SHP77 (cell line): ENCODE results near the gene S1PR5.

ENCODE experiments used
- DNase-seq, 2 experiments: peaks; one replicate each; lab custom pipeline; 2025; lab: John Stamatoyannopoulos, UW

The S1PR5 gene

DNA sequence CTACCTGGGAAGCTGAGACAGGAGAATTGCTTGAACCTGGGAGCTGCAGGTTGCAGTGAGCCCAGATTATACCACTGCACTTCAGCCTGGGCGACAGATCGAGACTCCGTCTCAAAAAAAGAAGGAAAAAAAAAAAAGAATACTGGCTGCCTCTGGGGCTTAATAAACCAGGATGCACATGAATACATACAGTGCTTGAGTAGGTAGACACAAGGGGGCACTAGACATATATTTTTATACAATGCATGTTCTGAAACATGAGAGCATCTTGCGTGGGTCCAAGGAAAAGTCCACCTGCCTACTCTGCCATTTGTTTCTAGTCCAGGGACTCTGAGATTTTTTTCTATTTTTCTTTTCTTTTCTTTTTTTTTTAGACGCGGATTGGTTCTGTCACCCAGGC lies 45.3 kb downstream of the S1PR5 start:
- peak; percentile 47 to 67 for DNase-seq

DNA sequence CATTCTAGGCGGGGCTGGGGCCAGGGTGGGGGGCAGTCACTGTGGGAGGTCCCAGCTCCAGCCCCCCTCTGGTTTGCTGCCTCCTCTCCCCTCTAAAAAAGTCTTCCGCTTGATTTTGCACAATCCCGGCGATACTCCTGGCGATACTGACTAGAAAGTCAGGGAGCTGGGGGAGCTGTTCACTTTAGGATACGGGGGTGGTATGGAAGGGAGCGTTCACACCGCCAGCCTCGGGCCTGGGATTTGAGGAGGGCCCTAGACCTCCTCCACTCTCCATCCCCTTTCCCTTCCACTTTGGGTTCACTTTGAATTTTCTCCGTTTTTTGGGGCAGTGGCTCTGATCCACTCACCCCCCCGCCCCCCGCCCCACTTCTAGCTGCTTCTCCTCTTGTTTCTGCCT lies 49.1 kb downstream of the S1PR5 start:
- DNase-seq = no peak

DNA sequence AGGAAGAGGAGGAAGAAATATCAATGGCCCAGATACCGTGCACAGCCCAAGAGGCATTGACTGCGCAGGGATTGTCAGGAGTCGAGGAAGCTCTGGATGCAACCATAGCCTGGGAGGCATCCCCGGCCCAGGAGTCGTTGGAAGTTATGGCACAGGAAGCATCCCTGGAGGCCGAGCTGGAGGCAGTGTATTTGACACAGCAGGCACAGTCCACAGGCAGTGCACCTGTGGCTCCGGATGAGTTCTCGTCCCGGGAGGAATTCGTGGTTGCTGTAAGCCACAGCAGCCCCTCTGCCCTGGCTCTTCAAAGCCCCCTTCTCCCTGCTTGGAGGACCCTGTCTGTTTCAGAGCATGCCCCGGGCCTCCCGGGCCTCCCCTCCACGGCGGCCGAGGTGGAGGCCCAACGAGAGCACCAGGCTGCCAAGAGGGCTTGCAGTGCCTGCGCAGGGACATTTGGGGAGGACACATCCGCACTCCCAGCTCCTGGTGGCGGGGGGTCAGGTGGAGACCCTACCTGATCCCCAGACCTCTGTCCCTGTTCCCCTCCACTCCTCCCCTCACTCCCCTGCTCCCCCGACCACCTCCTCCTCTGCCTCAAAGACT lies 50.0 kb downstream of the S1PR5 start:
- no peak for DNase-seq

DNA sequence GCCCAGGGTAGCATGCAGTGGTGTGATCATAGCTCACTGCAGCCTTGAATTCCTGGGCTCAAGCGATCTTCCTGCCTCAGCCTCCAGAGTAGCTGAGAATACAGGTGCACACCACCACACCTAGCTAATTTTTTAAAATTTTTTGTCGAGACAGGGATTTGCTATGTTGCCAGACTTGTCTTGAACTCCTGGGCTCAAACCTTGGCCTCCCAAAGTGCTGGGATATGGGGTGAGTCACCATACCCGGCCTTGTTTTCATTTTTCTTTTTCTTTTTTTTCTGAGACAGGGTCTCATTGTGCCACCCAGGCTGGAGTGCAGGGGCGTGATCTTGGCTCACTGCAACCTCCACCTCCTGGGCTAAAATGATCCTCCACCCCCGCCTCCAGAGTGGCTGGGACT lies 52.8 kb downstream of the S1PR5 start:
- DNase-seq = no peak
